Measurements from ENCODE around the gene OOSP2. TPM values are rescaled to one million over a fixed set of nuclear protein-coding genes. Genes with fewer than 3 reads are reported as not detected.
"Not testable (repeated sequence)": the region's sequence is repeated elsewhere in the genome, so short reads cannot be mapped to it uniquely, and the experiment has no call there.

OOSP2 gene, protein sequence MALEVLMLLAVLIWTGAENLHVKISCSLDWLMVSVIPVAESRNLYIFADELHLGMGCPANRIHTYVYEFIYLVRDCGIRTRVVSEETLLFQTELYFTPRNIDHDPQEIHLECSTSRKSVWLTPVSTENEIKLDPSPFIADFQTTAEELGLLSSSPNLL
- total RNA-seq (not detected), polyA plus RNA-seq (not detected)

- H3K36me3 ChIP-seq (ENCODE audit: insufficient read depth) = no peaks in the 10 kb centered on the region
- no peak for DNase-seq (ENCODE audit: extremely low spot score)
- no peaks in the 10 kb centered on the region for H3K4me1 ChIP-seq (ENCODE audit: insufficient read depth)
- no peak within 1 kb of the TSS for H3K27ac ChIP-seq (ENCODE audit: low read depth)
- no peak within 1 kb of the TSS for H3K4me3 ChIP-seq (ENCODE audit: low read depth, low read length)
- WGBS = 79% methylated on average over 8 of the region's 8 CpGs
These were observed at the start of gene OOSP2 for GRCh38 chr11:60040109-60040508. Gene OOSP2, plus strand, starts transcription at chr11:60040409. Its CDS starts 51 bp downstream, at chr11:60040460.

GRCh38 chr11:59990421-59990820 is 49.8 kb upstream of the OOSP2 start:
- Histone ChIP-seq H3K4me1 (ENCODE audit: insufficient read depth) (no peaks in the 10 kb centered on the region), H3K27ac (ENCODE audit: low read depth) (no peak overlapping the region), H3K4me3 (ENCODE audit: low read depth, low read length) (no peak overlapping the region), H3K36me3 (ENCODE audit: insufficient read depth) (no peaks in the 10 kb centered on the region)
- no peak for DNase-seq (ENCODE audit: extremely low spot score)
- WGBS = 67% methylated on average over 1 of the region's 1 CpG

DNA sequence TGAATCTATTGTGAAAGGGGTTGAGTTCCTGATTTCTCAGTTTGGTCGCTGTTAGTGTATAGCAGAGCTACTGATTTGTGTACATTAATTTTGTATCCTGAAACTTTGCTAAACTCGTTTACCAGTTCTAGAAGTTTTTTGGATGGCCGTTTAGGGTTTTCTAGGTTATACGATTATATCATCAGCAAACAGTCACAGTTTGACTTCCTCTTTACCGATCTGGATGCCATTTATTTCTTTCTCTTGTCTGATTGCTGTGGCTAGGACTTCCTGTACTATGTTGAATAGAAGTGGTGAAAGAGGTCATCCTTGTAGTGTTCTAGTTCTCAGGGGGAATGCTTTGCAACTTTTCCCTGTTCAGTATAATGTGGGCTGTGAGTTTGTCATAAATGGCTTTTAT is 47.8 kb upstream of the OOSP2 start:
- Histone ChIP-seq H3K27ac (ENCODE audit: low read depth) (no peak overlapping the region), H3K4me3 (ENCODE audit: low read depth, low read length) (no peak overlapping the region)
- 74% methylated on average over 5 of the region's 5 CpGs for WGBS

DNA sequence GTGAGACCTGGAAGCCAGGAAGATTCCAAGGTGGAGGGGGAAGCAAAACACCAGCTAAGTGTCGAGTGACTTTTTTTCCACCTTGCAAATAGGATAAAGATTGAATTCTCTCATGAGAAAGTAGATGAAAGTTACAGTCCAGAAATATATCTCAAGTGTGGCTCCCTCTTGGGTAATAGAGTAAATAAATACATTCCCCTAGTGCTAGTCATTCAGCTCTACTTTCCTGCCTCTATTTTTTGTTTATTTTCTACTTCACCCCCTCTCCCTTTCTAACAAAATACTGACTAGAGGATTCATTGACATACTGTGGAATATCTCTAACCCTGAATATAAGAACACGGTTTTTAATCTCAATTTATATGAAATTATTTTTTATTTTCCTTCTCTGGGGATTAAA is 42.4 kb upstream of the OOSP2 start:
- 66% methylated on average over 2 of the region's 2 CpGs for WGBS
- Histone ChIP-seq H3K27ac (ENCODE audit: low read depth) (no peak overlapping the region), H3K4me1 (ENCODE audit: insufficient read depth) (no peaks in the 10 kb centered on the region), H3K4me3 (ENCODE audit: low read depth, low read length) (no peak overlapping the region), H3K36me3 (ENCODE audit: insufficient read depth) (no peaks in the 10 kb centered on the region)
- DNase-seq (ENCODE audit: extremely low spot score) = no peak

More for the DNA sequence above, 47.8 kb upstream of the OOSP2 start:
- H3K36me3 ChIP-seq (ENCODE audit: insufficient read depth) = no peaks in the 10 kb centered on the region
- no peaks in the 10 kb centered on the region for H3K4me1 ChIP-seq (ENCODE audit: insufficient read depth)
- no peak for DNase-seq (ENCODE audit: extremely low spot score)

GRCh38 chr11:59999691-60000090 is 40.5 kb upstream of the OOSP2 start:
- Histone ChIP-seq H3K4me3 (ENCODE audit: low read depth, low read length) (no peak overlapping the region), H3K36me3 (ENCODE audit: insufficient read depth) (no peaks in the 10 kb centered on the region), H3K27ac (ENCODE audit: low read depth) (no peak overlapping the region), H3K4me1 (ENCODE audit: insufficient read depth) (no peaks in the 10 kb centered on the region)
- 54% methylated on average over 4 of the region's 4 CpGs for WGBS
- DNase-seq (ENCODE audit: extremely low spot score) = no peak

GRCh38 chr11:60003729-60004128 is 36.5 kb upstream of the OOSP2 start:
- H3K4me1 ChIP-seq (ENCODE audit: insufficient read depth) = no peaks in the 10 kb centered on the region
- H3K36me3 ChIP-seq (ENCODE audit: insufficient read depth) = no peaks in the 10 kb centered on the region
- no peak overlapping the region for H3K27ac ChIP-seq (ENCODE audit: low read depth)
- no peak for DNase-seq (ENCODE audit: extremely low spot score)
- no peak overlapping the region for H3K4me3 ChIP-seq (ENCODE audit: low read depth, low read length)
- 74% methylated on average over 2 of the region's 2 CpGs for WGBS

GRCh38 chr11:60005360-60005759 is 34.8 kb upstream of the OOSP2 start:
- WGBS = 85% methylated on average over 1 of the region's 1 CpG
- no peaks in the 10 kb centered on the region for H3K4me1 ChIP-seq (ENCODE audit: insufficient read depth)
- H3K27ac ChIP-seq (ENCODE audit: low read depth) = no peak overlapping the region
- no peak overlapping the region for H3K4me3 ChIP-seq (ENCODE audit: low read depth, low read length)
- no peak for DNase-seq (ENCODE audit: extremely low spot score)
- no peaks in the 10 kb centered on the region for H3K36me3 ChIP-seq (ENCODE audit: insufficient read depth)

GRCh38 chr11:60016881-60017280 is 23.3 kb upstream of the OOSP2 start, which contains the start of gene OOSP4B:
Gene OOSP4B, plus strand, starts transcription at chr11:60017181.
- WGBS = 91% methylated on average over 1 of the region's 1 CpG
- no peak for DNase-seq (ENCODE audit: extremely low spot score)
- no peak within 1 kb of the TSS for H3K27ac ChIP-seq (ENCODE audit: low read depth)
- H3K4me1 ChIP-seq (ENCODE audit: insufficient read depth) = no peaks in the 10 kb centered on the region
- no peaks in the 10 kb centered on the region for H3K36me3 ChIP-seq (ENCODE audit: insufficient read depth)
- no peak within 1 kb of the TSS for H3K4me3 ChIP-seq (ENCODE audit: low read depth, low read length)

- 61% methylated on average over 8 of the region's 8 CpGs for WGBS
- no peak overlapping the region for H3K4me3 ChIP-seq (ENCODE audit: low read depth, low read length)
- no peaks in the 10 kb centered on the region for H3K4me1 ChIP-seq (ENCODE audit: insufficient read depth)
- DNase-seq (ENCODE audit: extremely low spot score) = no peak
- H3K36me3 ChIP-seq (ENCODE audit: insufficient read depth) = no peaks in the 10 kb centered on the region
- no peak overlapping the region for H3K27ac ChIP-seq (ENCODE audit: low read depth)
These were observed 22.2 kb upstream of the OOSP2 start for GRCh38 chr11:60018058-60018457.

DNA sequence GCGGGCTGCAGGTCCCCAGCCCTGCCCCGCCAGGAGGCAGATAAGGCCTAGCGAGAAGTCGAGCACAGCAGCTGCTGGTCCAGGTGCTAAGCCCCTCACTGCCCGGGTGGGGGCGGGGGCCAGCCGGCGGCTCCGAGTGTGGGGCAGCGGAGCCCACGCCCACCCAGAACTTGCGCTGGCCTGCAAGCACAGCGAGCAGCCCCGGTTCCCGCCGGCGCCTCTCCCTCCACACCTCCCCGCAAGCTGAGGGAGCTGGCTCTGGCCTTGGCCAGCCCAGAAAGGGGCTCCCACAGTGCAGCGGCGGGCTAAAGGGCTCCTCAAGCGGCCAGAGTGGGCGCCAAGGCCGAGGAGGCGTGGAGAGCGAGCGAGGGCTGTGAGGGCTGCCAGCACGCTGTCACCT is 19.8 kb upstream of the OOSP2 start:
- H3K27ac ChIP-seq (ENCODE audit: low read depth); H3K4me1 ChIP-seq (ENCODE audit: insufficient read depth); H3K36me3 ChIP-seq (ENCODE audit: insufficient read depth); H3K4me3 ChIP-seq (ENCODE audit: low read depth, low read length); DNase-seq (ENCODE audit: extremely low spot score): not testable (repeated sequence)
- WGBS = 95% methylated on average over 27 of the region's 27 CpGs

GRCh38 chr11:60029015-60029632 is 11.1 kb upstream of the OOSP2 start:
- no peaks in the 10 kb centered on the region for H3K36me3 ChIP-seq (ENCODE audit: insufficient read depth)
- 71% methylated on average over 3 of the region's 3 CpGs for WGBS

GRCh38 chr11:60050422-60050821 is 10.2 kb downstream of the OOSP2 start:
- not testable (repeated sequence) for H3K4me1 ChIP-seq (ENCODE audit: insufficient read depth); DNase-seq (ENCODE audit: extremely low spot score); H3K4me3 ChIP-seq (ENCODE audit: low read depth, low read length)

More at GRCh38 chr11:60029015-60029632, 11.1 kb upstream of the OOSP2 start:
- no peaks in the 10 kb centered on the region for H3K4me1 ChIP-seq (ENCODE audit: insufficient read depth)
- no peak overlapping the region for H3K4me3 ChIP-seq (ENCODE audit: low read depth, low read length)
- no peak for DNase-seq (ENCODE audit: extremely low spot score)
- no peak overlapping the region for H3K27ac ChIP-seq (ENCODE audit: low read depth)

GRCh38 chr11:60050839-60051238 is 10.6 kb downstream of the OOSP2 start:
- not testable (repeated sequence) for DNase-seq (ENCODE audit: extremely low spot score); H3K36me3 ChIP-seq (ENCODE audit: insufficient read depth); H3K27ac ChIP-seq (ENCODE audit: low read depth); H3K4me3 ChIP-seq (ENCODE audit: low read depth, low read length); H3K4me1 ChIP-seq (ENCODE audit: insufficient read depth)
- 80% methylated on average over 3 of the region's 3 CpGs for WGBS

More at GRCh38 chr11:60050422-60050821, 10.2 kb downstream of the OOSP2 start:
- H3K36me3 ChIP-seq (ENCODE audit: insufficient read depth); H3K27ac ChIP-seq (ENCODE audit: low read depth): not testable (repeated sequence)

DNA sequence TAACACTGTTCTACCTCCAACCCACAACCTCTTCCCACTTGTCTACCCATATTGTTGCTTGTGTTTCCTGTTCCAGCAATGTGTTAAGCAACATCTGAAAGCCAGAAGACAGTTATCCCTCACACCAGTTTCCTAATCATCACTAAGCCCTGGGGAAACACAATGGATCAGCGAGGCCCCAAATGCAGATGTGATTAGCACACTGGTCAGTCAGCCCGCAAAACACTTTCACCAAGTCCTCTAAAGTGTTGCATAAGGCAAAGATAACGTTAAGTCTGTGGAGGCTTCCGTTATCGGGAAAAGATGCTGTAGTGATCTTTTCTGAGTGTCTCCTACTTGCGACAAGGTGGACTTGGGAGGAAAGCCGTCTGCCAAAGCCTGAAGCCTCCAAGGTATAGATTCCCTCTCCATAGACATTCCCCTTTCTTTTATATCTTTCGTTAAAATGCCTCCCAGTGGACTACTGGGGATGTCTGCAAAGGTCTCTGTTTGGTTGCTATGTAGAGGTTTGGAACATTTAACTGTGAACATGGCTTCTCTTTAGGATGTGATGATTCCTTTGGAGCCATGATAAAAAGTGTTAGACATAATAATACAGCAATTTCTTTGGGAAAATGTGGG is 16.2 kb downstream of the OOSP2 start, which contains the start of gene MS4A3:
TSS of gene MS4A3 (plus strand) at position 317 of the 621 bp plus-strand sequence. CDS start 4,496 bp downstream, outside the sequence.
- 66% methylated on average over 8 of the region's 8 CpGs for WGBS
- no peaks in the 10 kb centered on the region for H3K4me1 ChIP-seq (ENCODE audit: insufficient read depth)
- no peaks in the 10 kb centered on the region for H3K36me3 ChIP-seq (ENCODE audit: insufficient read depth)
- H3K4me3 ChIP-seq (ENCODE audit: low read depth, low read length) = no peak within 1 kb of the TSS
- H3K27ac ChIP-seq (ENCODE audit: low read depth) = no peak within 1 kb of the TSS
- DNase-seq (ENCODE audit: extremely low spot score) = no peak
